Measurements from ENCODE around the gene C15orf62.

Gene C15orf62

DNA sequence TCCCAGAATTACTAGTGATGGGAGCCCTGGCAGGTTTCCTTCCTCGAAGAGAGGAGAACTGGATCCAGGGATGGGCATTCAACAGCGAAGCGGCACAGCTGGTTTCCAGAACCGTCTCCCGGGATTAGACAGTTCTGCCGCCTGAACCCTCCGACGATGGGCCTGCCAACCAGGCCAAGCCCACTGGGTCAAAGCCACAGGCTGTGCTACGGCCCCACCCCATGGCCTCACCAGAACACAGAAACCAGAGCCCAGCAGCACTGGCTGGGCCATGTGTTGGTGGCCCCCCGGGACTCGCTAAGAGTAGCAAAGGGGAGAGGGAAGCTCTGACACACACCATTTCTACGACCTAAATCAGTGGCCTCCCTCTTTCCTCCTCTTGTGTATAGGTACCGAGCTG, 2.2 kb downstream of the C15orf62 start:
- H3K27ac ChIP-seq = no peak overlapping the region
- TF ChIP-seq ZFX (IDR thresholded peaks at IDR 0.05) = no peak
- TF ChIP-seq, protein P1, sequence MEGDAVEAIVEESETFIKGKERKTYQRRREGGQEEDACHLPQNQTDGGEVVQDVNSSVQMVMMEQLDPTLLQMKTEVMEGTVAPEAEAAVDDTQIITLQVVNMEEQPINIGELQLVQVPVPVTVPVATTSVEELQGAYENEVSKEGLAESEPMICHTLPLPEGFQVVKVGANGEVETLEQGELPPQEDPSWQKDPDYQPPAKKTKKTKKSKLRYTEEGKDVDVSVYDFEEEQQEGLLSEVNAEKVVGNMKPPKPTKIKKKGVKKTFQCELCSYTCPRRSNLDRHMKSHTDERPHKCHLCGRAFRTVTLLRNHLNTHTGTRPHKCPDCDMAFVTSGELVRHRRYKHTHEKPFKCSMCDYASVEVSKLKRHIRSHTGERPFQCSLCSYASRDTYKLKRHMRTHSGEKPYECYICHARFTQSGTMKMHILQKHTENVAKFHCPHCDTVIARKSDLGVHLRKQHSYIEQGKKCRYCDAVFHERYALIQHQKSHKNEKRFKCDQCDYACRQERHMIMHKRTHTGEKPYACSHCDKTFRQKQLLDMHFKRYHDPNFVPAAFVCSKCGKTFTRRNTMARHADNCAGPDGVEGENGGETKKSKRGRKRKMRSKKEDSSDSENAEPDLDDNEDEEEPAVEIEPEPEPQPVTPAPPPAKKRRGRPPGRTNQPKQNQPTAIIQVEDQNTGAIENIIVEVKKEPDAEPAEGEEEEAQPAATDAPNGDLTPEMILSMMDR (conservative IDR thresholded peaks at IDR 0.05) = no peak

DNA sequence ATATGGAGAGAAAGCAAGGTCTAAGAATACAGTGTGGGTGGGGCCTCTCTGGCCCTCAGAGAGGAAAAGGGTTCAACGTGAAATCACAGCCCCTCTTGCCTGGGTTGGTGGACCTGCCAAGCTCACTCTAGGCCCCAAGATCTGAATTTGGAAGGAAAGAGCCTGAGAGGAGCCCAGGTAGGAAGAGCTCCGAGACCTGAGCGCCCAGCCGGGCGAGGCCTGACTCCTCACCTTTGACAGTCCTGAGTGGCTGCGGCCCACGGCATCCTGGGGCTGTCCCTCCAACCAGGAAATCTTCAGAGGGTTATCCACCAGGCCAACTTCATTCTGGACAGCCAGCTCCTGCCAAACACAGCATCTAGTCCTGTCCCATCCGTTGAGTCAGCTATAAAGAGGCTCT, 3.7 kb downstream of the C15orf62 start:
- TF ChIP-seq ZFX (IDR thresholded peaks at IDR 0.05) = no peak
- TF ChIP-seq, protein P1 (conservative IDR thresholded peaks at IDR 0.05) = no peak
- no peak overlapping the region for H3K27ac ChIP-seq

DNA sequence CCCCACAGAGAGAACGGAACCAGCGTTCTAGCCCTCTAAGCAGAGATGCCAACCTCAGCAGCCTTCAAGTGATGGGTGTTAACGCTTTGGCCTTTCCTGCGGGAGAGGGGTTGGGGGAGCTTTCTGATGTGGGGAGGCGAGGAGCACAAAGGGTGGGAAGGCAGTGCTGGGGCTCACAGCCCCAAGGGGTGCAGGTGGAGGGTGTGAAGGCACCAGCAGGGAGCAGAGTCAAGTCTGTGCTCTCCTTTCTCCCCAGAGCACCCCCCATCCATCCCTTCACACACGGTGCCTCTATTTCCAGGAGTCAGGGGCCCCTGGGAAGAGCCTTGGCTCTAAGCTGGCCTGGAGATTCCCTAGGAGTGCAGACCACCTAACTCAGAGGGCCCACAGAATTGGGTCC, 4.1 kb downstream of the C15orf62 start:
- TF ChIP-seq ZFX (IDR thresholded peaks at IDR 0.05) = no peak
- TF ChIP-seq, protein P1 (conservative IDR thresholded peaks at IDR 0.05) = no peak
- H3K27ac ChIP-seq = no peak overlapping the region

DNA sequence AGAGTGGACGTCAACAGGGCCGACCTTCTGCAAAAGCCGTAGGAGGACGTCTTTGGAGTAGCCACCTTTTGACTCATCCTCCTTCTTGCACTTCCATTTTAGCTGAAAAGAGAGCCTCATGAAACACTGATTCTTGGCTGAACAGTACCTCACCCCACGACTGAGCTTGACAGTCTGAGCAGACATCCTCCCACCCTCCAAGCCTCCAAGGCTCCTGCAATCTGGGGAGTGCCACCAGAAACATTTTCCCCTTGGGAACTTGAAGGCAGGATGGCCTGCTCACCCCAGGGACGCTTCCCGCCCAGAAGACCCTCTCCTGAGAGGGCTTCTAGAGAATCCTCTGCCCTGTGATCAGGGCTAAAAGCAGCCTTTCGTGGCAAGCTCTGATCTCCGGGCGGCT, 5.2 kb downstream of the C15orf62 start:
- TF ChIP-seq, protein P1 (conservative IDR thresholded peaks at IDR 0.05) = no peak
- TF ChIP-seq ZFX (IDR thresholded peaks at IDR 0.05) = no peak
- no peak overlapping the region for H3K27ac ChIP-seq

DNA sequence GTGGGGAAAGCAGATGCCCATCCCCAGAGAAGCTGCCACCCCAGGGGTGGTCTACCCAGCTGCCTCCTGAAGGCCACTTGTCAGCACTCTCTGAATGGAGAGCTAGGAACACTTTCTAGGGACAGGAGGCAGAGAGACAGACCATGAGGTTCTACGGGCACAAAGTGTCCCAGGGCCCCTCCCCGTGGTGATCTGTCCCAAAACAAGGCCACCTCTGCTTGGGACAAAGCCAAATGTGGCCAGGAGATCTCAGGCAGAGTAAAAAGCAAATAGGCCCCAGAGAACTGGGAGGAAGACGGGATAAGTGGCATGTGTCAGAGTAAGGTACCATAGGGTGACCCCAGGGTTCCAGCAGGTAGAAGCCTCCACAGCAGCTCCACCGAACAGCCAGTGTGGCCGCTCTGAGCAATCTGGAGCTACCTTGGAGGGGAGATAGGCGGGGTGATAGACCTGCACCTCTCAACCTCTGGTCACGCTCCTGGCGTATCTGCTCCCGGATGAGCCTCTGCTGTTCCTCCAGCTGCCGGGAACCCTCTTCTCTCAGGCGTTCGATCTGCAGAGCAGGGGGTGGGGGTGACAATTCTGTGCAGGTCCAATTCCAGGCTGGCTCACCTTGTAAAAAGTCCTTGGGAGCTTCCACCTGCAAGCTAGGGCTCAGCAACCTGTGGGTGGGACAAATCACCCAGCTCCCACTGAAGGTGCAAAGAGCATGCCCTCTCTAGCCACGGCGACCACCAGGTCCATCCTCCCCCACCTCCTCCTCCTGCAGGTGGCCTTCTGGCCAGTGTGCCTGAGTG, 6.2 kb downstream of the C15orf62 start:
- H3K27ac ChIP-seq = peak overlapping the region; percentile 72
- no peak for TF ChIP-seq ZFX (IDR thresholded peaks at IDR 0.05)
- TF ChIP-seq, protein P1 (conservative IDR thresholded peaks at IDR 0.05) = no peak

DNA sequence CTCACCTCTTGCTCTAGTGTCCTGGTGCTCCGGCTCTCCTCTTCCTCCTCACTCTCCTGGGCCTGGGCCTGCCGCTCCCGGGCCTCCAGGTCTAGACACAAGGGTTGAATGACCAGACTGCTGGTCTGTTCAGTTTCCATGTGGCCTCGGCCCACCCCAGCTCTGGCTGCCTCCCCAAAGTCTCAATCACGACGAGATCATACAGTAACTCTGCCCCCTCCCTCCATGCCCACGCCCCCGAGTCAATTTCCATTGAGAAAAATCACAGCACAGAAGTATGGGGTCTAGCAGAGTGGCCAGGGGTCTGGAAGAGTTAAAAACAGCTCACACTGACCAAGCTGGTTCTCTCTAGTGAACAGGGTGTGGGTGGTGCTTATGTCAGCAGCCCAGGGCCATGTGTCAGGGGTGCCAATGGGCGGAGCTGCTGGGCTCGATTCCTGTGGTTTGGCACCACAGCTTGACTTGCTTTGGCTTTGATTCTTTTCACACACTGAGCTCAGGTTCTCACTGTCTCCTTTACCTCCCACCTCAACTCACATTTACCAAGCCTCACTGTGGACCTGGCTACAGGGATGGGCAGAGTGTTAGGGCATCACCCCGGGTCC, 6.9 kb downstream of the C15orf62 start:
- TF ChIP-seq ZFX (IDR thresholded peaks at IDR 0.05) = no peak
- TF ChIP-seq, protein P1 (conservative IDR thresholded peaks at IDR 0.05) = no peak
- H3K27ac ChIP-seq = peak overlapping the region; percentile 72

DNA sequence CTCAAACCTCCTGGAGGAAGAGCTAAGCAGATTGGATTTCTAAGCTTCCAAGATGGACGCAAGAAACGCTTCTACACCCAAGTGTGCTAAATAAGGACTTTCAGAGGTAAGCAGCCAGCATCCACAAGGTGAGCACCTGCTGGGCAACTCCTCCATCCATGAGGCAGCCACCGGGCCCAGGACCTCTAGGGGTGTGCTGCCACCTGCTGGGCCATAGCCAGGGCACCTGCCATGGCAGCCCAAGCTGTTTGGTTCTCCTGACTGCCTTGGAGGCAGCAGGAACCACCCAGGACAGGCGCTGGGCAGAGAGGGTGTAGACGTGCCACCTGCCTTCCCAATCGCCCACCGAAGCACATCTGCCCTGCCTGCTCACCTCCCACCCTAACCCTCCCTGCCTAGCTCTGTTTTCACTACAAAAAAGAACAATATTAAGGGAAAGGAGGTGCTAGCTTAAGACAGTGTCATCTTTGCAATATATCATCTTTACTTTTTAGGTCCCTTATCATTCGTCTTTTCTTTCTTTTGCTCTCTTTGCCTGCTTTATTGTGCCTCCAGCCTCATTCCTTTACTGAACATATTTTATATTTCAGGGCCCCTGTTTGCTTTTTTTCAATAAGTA, 12.9 kb downstream of the C15orf62 start:
- TF ChIP-seq, protein P1 (conservative IDR thresholded peaks at IDR 0.05) = peak; percentile 90
- TF ChIP-seq ZFX (IDR thresholded peaks at IDR 0.05) = no peak
- no peak overlapping the region for H3K27ac ChIP-seq
